HL-60 (cell line): Measurements from ENCODE around the gene G3BP2.

Source experiments
- POLR2AphosphoS5 ChIP-seq: IDR thresholded peaks from 2 replicates; pipeline ENCODE4 v1.6.1; 2012; ENCODE audit warnings: low read depth
- TF ChIP-seq, protein P1 (sequence below): IDR thresholded peaks from one replicate; pipeline ENCODE4 v1.5.1; 2011; ENCODE audit warnings: low read length, control low read depth, inconsistent platforms; ENCODE audit not compliant: insufficient read depth

DNA sequence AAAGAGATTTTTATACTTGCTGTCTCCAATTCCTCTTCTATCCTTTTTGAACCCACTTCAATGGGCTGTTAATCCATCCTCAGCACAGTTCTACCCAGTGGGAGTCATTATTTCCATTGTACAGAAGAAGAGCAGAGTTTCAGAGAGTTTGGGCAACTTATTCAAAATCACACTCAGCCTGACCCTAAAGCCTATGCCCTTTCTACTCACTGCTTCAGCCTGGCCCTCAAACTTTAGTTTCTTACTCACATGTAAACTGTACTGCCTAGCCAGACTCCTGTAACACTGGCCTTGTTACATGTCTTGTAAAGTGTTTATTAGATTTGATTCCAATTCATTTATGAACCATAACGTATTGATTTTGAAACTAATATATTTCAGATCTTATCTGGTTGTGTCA, 26.1 kb upstream of the G3BP2 start:
- no peak for TF ChIP-seq POLR2AphosphoS5
- TF ChIP-seq, protein P1, sequence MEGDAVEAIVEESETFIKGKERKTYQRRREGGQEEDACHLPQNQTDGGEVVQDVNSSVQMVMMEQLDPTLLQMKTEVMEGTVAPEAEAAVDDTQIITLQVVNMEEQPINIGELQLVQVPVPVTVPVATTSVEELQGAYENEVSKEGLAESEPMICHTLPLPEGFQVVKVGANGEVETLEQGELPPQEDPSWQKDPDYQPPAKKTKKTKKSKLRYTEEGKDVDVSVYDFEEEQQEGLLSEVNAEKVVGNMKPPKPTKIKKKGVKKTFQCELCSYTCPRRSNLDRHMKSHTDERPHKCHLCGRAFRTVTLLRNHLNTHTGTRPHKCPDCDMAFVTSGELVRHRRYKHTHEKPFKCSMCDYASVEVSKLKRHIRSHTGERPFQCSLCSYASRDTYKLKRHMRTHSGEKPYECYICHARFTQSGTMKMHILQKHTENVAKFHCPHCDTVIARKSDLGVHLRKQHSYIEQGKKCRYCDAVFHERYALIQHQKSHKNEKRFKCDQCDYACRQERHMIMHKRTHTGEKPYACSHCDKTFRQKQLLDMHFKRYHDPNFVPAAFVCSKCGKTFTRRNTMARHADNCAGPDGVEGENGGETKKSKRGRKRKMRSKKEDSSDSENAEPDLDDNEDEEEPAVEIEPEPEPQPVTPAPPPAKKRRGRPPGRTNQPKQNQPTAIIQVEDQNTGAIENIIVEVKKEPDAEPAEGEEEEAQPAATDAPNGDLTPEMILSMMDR, result no peak
